HL-60 (cell line): ENCODE measurements around the gene KIF20A.

Experiments used
- DNase-seq, 2 experiments: peaks; one replicate each; pipeline ENCODE4 v3.0.0-alpha.2; 2010 to 2020; ENCODE audit warnings: low read depth in 1 of 2, low spot score in 1 of 2
- H3K27ac ChIP-seq: fragments of 250-450 bp; sonication (Bioruptor Pico); replicated peaks from 2 replicates; pipeline ENCODE4 v1.5.1; 2020; ENCODE audit warnings: mild to moderate bottlenecking, moderate library complexity
- H3K27me3 ChIP-seq: fragments of 250-450 bp; sonication (Bioruptor Pico); 2 replicates; pipeline ENCODE4 v1.5.1; 2021; ENCODE audit warnings: mild to moderate bottlenecking, moderate library complexity; ENCODE audit not compliant: insufficient read depth, poor library complexity, severe bottlenecking
- H3K4me3 ChIP-seq: replicated peaks from 2 replicates; pipeline ENCODE4 v1.5.1; 2011; ENCODE audit warnings: mild to moderate bottlenecking, control low read depth, low read length; ENCODE audit not compliant: insufficient read depth
- CTCF ChIP-seq: IDR thresholded peaks from one replicate; pipeline ENCODE4 v1.5.1; 2011; ENCODE audit warnings: low read length, control low read depth, inconsistent platforms; ENCODE audit not compliant: insufficient read depth
- GABPA ChIP-seq: IDR thresholded peaks from 2 replicates; pipeline ENCODE4 v1.6.1; 2012; ENCODE audit warnings: low read depth
- POLR2AphosphoS5 ChIP-seq: IDR thresholded peaks from 2 replicates; pipeline ENCODE4 v1.6.1; 2012; ENCODE audit warnings: low read depth
- SPI1 ChIP-seq: IDR thresholded peaks from 2 replicates; pipeline ENCODE4 v1.6.1; 2012; ENCODE audit warnings: low read depth, mild to moderate bottlenecking, borderline replicate concordance
- TF ChIP-seq, protein P1 (sequence below): IDR thresholded peaks from 2 replicates; pipeline ENCODE4 v1.6.1; 2012; ENCODE audit warnings: low read depth; ENCODE audit not compliant: insufficient replicate concordance

KIF20A gene

GRCh38 chr5:138233280-138233679 lies 54.4 kb downstream of the KIF20A start:
- DNase-seq = no peak
- H3K27ac ChIP-seq = no peak overlapping the region
- no peaks in the 10 kb centered on the region for H3K27me3 ChIP-seq
- TF ChIP-seq, protein P1, sequence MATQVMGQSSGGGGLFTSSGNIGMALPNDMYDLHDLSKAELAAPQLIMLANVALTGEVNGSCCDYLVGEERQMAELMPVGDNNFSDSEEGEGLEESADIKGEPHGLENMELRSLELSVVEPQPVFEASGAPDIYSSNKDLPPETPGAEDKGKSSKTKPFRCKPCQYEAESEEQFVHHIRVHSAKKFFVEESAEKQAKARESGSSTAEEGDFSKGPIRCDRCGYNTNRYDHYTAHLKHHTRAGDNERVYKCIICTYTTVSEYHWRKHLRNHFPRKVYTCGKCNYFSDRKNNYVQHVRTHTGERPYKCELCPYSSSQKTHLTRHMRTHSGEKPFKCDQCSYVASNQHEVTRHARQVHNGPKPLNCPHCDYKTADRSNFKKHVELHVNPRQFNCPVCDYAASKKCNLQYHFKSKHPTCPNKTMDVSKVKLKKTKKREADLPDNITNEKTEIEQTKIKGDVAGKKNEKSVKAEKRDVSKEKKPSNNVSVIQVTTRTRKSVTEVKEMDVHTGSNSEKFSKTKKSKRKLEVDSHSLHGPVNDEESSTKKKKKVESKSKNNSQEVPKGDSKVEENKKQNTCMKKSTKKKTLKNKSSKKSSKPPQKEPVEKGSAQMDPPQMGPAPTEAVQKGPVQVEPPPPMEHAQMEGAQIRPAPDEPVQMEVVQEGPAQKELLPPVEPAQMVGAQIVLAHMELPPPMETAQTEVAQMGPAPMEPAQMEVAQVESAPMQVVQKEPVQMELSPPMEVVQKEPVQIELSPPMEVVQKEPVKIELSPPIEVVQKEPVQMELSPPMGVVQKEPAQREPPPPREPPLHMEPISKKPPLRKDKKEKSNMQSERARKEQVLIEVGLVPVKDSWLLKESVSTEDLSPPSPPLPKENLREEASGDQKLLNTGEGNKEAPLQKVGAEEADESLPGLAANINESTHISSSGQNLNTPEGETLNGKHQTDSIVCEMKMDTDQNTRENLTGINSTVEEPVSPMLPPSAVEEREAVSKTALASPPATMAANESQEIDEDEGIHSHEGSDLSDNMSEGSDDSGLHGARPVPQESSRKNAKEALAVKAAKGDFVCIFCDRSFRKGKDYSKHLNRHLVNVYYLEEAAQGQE = no peak
- TF ChIP-seq POLR2AphosphoS5 (no peak), SPI1 (no peak), CTCF (no peak), GABPA (no peak)
- H3K4me3 ChIP-seq = no peak overlapping the region

GRCh38 chr5:138234651-138235050 lies 55.7 kb downstream of the KIF20A start:
- Histone ChIP-seq H3K4me3 (no peak overlapping the region), H3K27me3 (no peaks in the 10 kb centered on the region), H3K27ac (no peak overlapping the region)
- TF ChIP-seq POLR2AphosphoS5 (no peak), SPI1 (no peak), CTCF (no peak), GABPA (no peak)
- TF ChIP-seq, protein P1 = no peak
- no peak for DNase-seq
